ENCODE results near the gene ESAM.

Gene ESAM

GRCh38 chr11:124746621-124747243 lies 15.4 kb downstream of the ESAM start:
- peak overlapping the region; percentile 73 for H3K27ac ChIP-seq
- no peak for TF ChIP-seq ZFX (IDR thresholded peaks at IDR 0.05; ENCODE audit: borderline replicate concordance)
- TF ChIP-seq CTCF (IDR thresholded peaks at IDR 0.05): peak; percentile 85

GRCh38 chr11:124745835-124746620 lies 16.1 kb downstream of the ESAM start:
- peak overlapping the region; percentile 73 for H3K27ac ChIP-seq
- TF ChIP-seq CTCF (IDR thresholded peaks at IDR 0.05) (peak; percentile 35), ZFX (IDR thresholded peaks at IDR 0.05; ENCODE audit: borderline replicate concordance) (no peak)

- TF ChIP-seq CTCF (IDR thresholded peaks at IDR 0.05) (no peak), ZFX (IDR thresholded peaks at IDR 0.05; ENCODE audit: borderline replicate concordance) (no peak)
- no peak overlapping the region for H3K27ac ChIP-seq
Observed at GRCh38 chr11:124745270-124745834, 16.7 kb downstream of the ESAM start.

GRCh38 chr11:124743050-124743449 lies 19.0 kb downstream of the ESAM start:
- TF ChIP-seq CTCF (IDR thresholded peaks at IDR 0.05) (no peak), ZFX (IDR thresholded peaks at IDR 0.05; ENCODE audit: borderline replicate concordance) (no peak)
- no peak overlapping the region for H3K27ac ChIP-seq

- H3K27ac ChIP-seq: no peak overlapping the region
- TF ChIP-seq CTCF (IDR thresholded peaks at IDR 0.05) (no peak), ZFX (IDR thresholded peaks at IDR 0.05; ENCODE audit: borderline replicate concordance) (no peak)
Observed at GRCh38 chr11:124742555-124742954, 19.5 kb downstream of the ESAM start.

GRCh38 chr11:124740277-124740882 lies 21.7 kb downstream of the ESAM start:
- H3K27ac ChIP-seq: no peak overlapping the region
- TF ChIP-seq ZFX (IDR thresholded peaks at IDR 0.05; ENCODE audit: borderline replicate concordance) (no peak), CTCF (IDR thresholded peaks at IDR 0.05) (peak; percentile 53)

Measured in 22Rv1 (cell line).